Tibial nerve (tissue), 4 donors: ENCODE data around the gene DDB1.

ENCODE experiments used
- CTCF ChIP-seq, 5 experiments: fragments of 200-600 bp in 3 of 5; fragments of 450-650 bp in 2 of 5; sonication (generic) in 3 of 5; IDR thresholded peaks; one replicate each; pipeline ENCODE4 v1.5.1; 2016 to 2019; ENCODE audit warnings: antibody characterized with exemption in 5 of 5, mild to moderate bottlenecking in 3 of 5, moderate library complexity in 2 of 5
- EP300 ChIP-seq, 2 donors: sonication (generic); formaldehyde crosslinking; IDR thresholded peaks; one replicate each; pipeline ENCODE4 v1.6.1; 2017; ENCODE audit warnings: antibody characterized with exemption in 2 of 2, mild to moderate bottlenecking in 1 of 2

GRCh38 chr11:61331651-61332050, 1.3 kb downstream of the DDB1 start:
- TF ChIP-seq CTCF (IDR thresholded peaks at IDR 0.05) (no peak), EP300 (IDR thresholded peaks at IDR 0.05) (no peak)
